Adrenal gland (tissue), 12 donors: ENCODE measurements around the gene IGFBP5. TPM values are rescaled to one million over a fixed set of nuclear protein-coding genes. Genes with fewer than 3 reads are reported as not detected.
A peak's percentile ranks its signal among the peaks of the same experiment; 100 is the strongest.

Source experiments
- DNase-seq, 7 donors: peaks; one replicate each; pipeline ENCODE4 v3.0.0-alpha.2; 2019 to 2020
- H3K27ac ChIP-seq, 5 donors: fragments of 200-600 bp; sonication (generic) in 4 of 5; 1 replicate in 3 of 5; 2 replicates in 2 of 5; pipeline versions ENCODE4 v1.5.1 to v1.8.0; 2016 to 2020; ENCODE audit warnings: mild to moderate bottlenecking in 1 of 5
- H3K27me3 ChIP-seq: fragments of 200-600 bp; 2 replicates; pipeline ENCODE4 v1.8.0; 2021
- H3K36me3 ChIP-seq, 2 donors: fragments of 200-600 bp; replicated peaks in 1 of 2; 1 replicate in 1 of 2; 2 replicates in 1 of 2; pipeline versions ENCODE4 v1.5.1 to v1.8.0; 2018 to 2022
- H3K4me1 ChIP-seq, 2 donors: fragments of 200-600 bp; replicated peaks in 1 of 2; 1 replicate in 1 of 2; 2 replicates in 1 of 2; pipeline versions ENCODE4 v1.5.1 to v1.8.0; 2018 to 2021
- H3K4me3 ChIP-seq, 4 donors: fragments of 200-600 bp; sonication (generic) in 3 of 4; one replicate each; pipeline ENCODE4 v1.5.1; 2016 to 2018
- H3K9me3 ChIP-seq, 3 donors: fragments of 200-600 bp; sonication (generic) in 1 of 3; replicated peaks in 1 of 3; 1 replicate in 2 of 3; 2 replicates in 1 of 3; pipeline versions ENCODE4 v1.5.1 to v1.8.0; 2016 to 2021
- POLR2A ChIP-seq, 2 donors: fragments of 450-650 bp; IDR thresholded peaks; one replicate each; pipeline ENCODE4 v1.6.1; 2017; ENCODE audit warnings: antibody characterized with exemption in 2 of 2, mild to moderate bottlenecking in 2 of 2, moderate library complexity in 1 of 2
- WGBS, 4 donors: extraction: QIAGEN DNeasy Blood & Tissue Kit in 2 of 4; methylation state at CpG; one replicate each; pipeline versions ENCODE4 v1.1.5 to v1.1.7; 2013 to 2017; 5-methylcytosine and 5-hydroxymethylcytosine counted together
- intact Hi-C, 2 donors: fragments of 100-400 bp; cut with DNase I; formaldehyde crosslinking; loops; one replicate each; pipeline versions ENCODE4 v1.14.1 to v1.15.0; 2022 to 2023
- polyA plus RNA-seq, 3 donors: library from polyadenylated mRNA; stranded (reverse); fragments of 200-250 nt in 2 of 3; fragments of 350-450 nt in 1 of 3; fragmentation: Illumina TruSeq in 1 of 3; extraction: RNeasy Lipid Tissue Mini Kit (QIAGEN cat#74804) in 1 of 3; gene quantifications; one replicate each; pipeline ENCODE4 v1.2.3, GENCODE V29; 2013 to 2014
- total RNA-seq, 9 donors: library from RNA; depleted of rRNA in 4 of 9; stranded (reverse); fragments of >200 nt in 4 of 9; fragments of 120-200 nt in 1 of 9; fragmentation: NEBNext Ultra II Directional in 1 of 9; extraction: Animal tissue kit (Norgen Biotek cat#: 25700) in 1 of 9; gene quantifications; one replicate each; pipeline versions ENCODE4 v1.1.0 to v1.2.4, GENCODE V29; 2013 to 2023
- TF ChIP-seq, protein P1 (sequence below), 6 experiments: fragments of 450-650 bp in 4 of 6; fragments of 200-600 bp in 2 of 6; sonication (generic) in 1 of 6; IDR thresholded peaks; 1 replicate in 5 of 6; 2 replicates in 1 of 6; pipeline versions ENCODE4 v1.5.1 to v1.8.0; 2016 to 2021; ENCODE audit warnings: antibody characterized with exemption in 6 of 6, mild to moderate bottlenecking in 2 of 6, moderate library complexity in 1 of 6
- donor health status: healthy with polysubstance abuse.
- donor health status: Bipolar disorder and iron deficiency.
- donor health status: DM: yes; HTN: yes; CAD: no.
- donor health status: DM: no; HTN: no; CAD: no.
- donor health status: DM: no; HTN: no; CAD: no.
- donor health status: DM: yes; HTN: yes; CAD: no.

Gene IGFBP5
- total and polyA plus RNA-seq, 12 donors: 92.5 to 2,550 (median 609) TPM

DNA sequence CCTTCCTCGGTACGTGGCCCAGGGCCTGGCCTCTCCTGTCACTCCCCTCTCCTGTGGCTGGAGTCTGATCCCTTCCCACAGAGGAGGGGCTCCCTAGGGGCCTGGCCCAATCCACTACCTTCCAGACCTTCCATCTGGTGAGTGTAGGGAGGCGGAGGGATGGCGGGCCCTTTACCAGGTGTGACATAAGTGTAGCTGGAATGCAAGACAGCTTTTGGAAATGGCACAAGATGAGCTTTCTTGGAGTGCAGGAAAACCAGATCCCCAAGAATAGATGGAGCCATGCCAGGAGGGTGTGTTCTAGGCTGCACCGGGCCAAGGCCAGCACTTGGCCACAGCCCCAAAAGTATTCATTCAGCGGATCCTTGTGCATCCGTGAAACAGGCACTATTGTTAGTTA is 30.1 kb downstream of the IGFBP5 start:
- Histone ChIP-seq H3K27ac (no peak overlapping the region), H3K4me1 (peaks cover 0 to 9% of the 10 kb centered on the region in 2 donors), H3K27me3 (no peaks in the 10 kb centered on the region), H3K36me3 (no peaks in the 10 kb centered on the region), H3K4me3 (no peak overlapping the region), H3K9me3 (no peaks in the 10 kb centered on the region)
- intact Hi-C loops: loop anchor here in 1 of 2 donors (2.0 kb wide), 1 partner anchor 146 kb away; no protein-coding TSS in a partner anchor
- TF ChIP-seq, protein P1, sequence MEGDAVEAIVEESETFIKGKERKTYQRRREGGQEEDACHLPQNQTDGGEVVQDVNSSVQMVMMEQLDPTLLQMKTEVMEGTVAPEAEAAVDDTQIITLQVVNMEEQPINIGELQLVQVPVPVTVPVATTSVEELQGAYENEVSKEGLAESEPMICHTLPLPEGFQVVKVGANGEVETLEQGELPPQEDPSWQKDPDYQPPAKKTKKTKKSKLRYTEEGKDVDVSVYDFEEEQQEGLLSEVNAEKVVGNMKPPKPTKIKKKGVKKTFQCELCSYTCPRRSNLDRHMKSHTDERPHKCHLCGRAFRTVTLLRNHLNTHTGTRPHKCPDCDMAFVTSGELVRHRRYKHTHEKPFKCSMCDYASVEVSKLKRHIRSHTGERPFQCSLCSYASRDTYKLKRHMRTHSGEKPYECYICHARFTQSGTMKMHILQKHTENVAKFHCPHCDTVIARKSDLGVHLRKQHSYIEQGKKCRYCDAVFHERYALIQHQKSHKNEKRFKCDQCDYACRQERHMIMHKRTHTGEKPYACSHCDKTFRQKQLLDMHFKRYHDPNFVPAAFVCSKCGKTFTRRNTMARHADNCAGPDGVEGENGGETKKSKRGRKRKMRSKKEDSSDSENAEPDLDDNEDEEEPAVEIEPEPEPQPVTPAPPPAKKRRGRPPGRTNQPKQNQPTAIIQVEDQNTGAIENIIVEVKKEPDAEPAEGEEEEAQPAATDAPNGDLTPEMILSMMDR (IDR thresholded peaks at IDR 0.05): no peak
- no peak for TF ChIP-seq POLR2A (IDR thresholded peaks at IDR 0.05)
- 47 to 61% (median 48%) methylated on average over 5 to 7 of the region's 7 CpGs for WGBS, 4 donors
- DNase-seq: peak in 4 of 7 donors; percentile 52 to 66 (median 52)

DNA sequence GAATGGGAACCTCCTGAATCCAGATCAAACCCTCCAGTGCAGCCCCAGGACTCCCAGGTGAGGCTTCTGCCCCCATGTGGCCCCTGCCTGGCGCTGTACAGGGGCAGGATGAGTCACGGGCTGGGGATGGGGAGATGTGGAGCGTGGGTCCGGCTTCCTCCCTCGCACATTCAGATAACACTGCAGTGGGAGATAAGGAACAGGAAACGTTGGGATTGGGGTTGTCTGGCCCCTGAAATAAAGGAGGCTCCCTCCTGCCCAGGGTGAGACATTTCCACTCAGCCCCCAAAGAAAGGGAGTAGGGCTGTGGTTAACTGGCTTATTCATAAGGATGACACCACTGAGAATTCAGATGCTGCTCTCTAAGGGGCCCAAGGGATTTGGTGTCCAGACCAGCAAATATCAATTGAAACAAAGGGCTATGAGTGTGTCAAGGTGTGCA is 30.7 kb downstream of the IGFBP5 start:
- DNase-seq: no peak

DNA sequence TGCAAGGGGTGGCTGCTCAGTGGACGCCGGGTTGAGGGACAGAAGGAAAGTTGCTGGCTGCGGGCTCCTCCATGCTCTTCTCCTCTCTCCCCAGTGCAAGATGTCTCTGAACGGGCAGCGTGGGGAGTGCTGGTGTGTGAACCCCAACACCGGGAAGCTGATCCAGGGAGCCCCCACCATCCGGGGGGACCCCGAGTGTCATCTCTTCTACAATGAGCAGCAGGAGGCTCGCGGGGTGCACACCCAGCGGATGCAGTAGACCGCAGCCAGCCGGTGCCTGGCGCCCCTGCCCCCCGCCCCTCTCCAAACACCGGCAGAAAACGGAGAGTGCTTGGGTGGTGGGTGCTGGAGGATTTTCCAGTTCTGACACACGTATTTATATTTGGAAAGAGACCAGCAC is 31.5 kb downstream of the IGFBP5 start:
- H3K4me1 ChIP-seq: peaks cover 0 to 9% of the 10 kb centered on the region in 2 donors
- H3K4me3 ChIP-seq: no peak overlapping the region
- H3K36me3 ChIP-seq: no peaks in the 10 kb centered on the region
- intact Hi-C loops: loop anchor here in 1 of 2 donors (2.0 kb wide), 1 partner anchor 145 kb away; no protein-coding TSS in a partner anchor
- no peaks in the 10 kb centered on the region for H3K9me3 ChIP-seq
- WGBS, 4 donors: 90 to 97% (median 94%) methylated on average over 3 to 18 of the region's 18 CpGs
- H3K27me3 ChIP-seq: no peaks in the 10 kb centered on the region
- DNase-seq: no peak
- TF ChIP-seq POLR2A (IDR thresholded peaks at IDR 0.05): no peak
- TF ChIP-seq, protein P1 (IDR thresholded peaks at IDR 0.05): no peak
- H3K27ac ChIP-seq: no peak overlapping the region

More for the DNA sequence above, 30.7 kb downstream of the IGFBP5 start:
- Histone ChIP-seq H3K27me3 (no peaks in the 10 kb centered on the region), H3K36me3 (no peaks in the 10 kb centered on the region), H3K4me3 (no peak overlapping the region), H3K4me1 (peaks cover 0 to 9% of the 10 kb centered on the region in 2 donors), H3K9me3 (no peaks in the 10 kb centered on the region), H3K27ac (no peak overlapping the region)
- intact Hi-C loops: loop anchor here in 1 of 2 donors (2.0 kb wide), 1 partner anchor 146 kb away; no protein-coding TSS in a partner anchor
- 50 to 66% (median 59%) methylated on average over 6 of the region's 6 CpGs for WGBS, 4 donors
- TF ChIP-seq, protein P1 (IDR thresholded peaks at IDR 0.05): no peak
- no peak for TF ChIP-seq POLR2A (IDR thresholded peaks at IDR 0.05)

DNA sequence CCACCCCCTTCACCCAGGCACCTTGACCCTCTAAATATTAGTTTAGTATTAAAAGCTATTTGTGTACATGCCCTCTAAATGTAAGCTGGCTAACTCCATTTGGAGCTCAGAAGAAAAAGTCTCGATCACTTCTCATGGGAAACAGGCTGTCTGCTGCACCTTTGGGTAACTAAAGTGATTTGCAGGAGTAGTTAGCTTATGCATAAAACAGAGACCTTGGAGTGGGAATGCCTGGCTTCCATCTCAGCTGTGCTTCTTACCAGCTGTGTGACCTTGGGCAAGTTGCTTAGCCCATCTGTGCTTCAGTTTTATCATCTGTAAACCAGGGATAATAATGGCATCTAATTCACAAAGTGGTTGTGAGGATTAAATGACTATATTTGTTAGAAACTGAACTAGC is 32.2 kb downstream of the IGFBP5 start:
- Histone ChIP-seq H3K4me1 (peaks cover 0 to 9% of the 10 kb centered on the region in 2 donors), H3K9me3 (no peaks in the 10 kb centered on the region), H3K27ac (no peak overlapping the region), H3K27me3 (no peaks in the 10 kb centered on the region), H3K36me3 (no peaks in the 10 kb centered on the region), H3K4me3 (no peak overlapping the region)
- no peak for DNase-seq
- intact Hi-C loops: no loop called here
- TF ChIP-seq, protein P1 (IDR thresholded peaks at IDR 0.05): no peak
- no peak for TF ChIP-seq POLR2A (IDR thresholded peaks at IDR 0.05)
- WGBS, 4 donors: 79 to 94% (median 85%) methylated on average over 1 of the region's 1 CpG
